Neutrophil (primary cell): ENCODE results near the gene FAAP20.

Experiments used
- H3K27ac ChIP-seq: fragments of 200-600 bp; sonication (generic); 2 replicates; pipeline ENCODE4 v1.5.1; 2016; ENCODE audit warnings: mild to moderate bottlenecking, moderate library complexity
- H3K27me3 ChIP-seq: fragments of 200-600 bp; sonication (generic); 2 replicates; pipeline ENCODE4 v1.6.0; 2016; ENCODE audit warnings: mild to moderate bottlenecking
- H3K36me3 ChIP-seq: fragments of 200-600 bp; sonication (generic); 2 replicates; pipeline ENCODE4 v1.5.1; 2017
- H3K4me1 ChIP-seq, 2 experiments: fragments of 200-600 bp in 1 of 2; sonication (generic) in 1 of 2; 1 replicate in 1 of 2; 2 replicates in 1 of 2; pipeline versions ENCODE4 v1.5.1 to v1.6.1; 2013 to 2016; ENCODE audit warnings: low read depth in 1 of 2, low read length in 1 of 2, mild to moderate bottlenecking in 1 of 2, moderate library complexity in 1 of 2; ENCODE audit not compliant: control insufficient read depth in 1 of 2, insufficient read depth in 1 of 2
- H3K4me3 ChIP-seq, 2 experiments: fragments of 200-600 bp in 1 of 2; sonication (generic) in 1 of 2; 1 replicate in 1 of 2; 2 replicates in 1 of 2; pipeline ENCODE4 v1.5.1; 2013 to 2016; ENCODE audit warnings: low read depth in 1 of 2, low read length in 1 of 2, mild to moderate bottlenecking in 1 of 2, moderate library complexity in 1 of 2
- H3K9me3 ChIP-seq: fragments of 200-600 bp; sonication (generic); 2 replicates; pipeline ENCODE4 v1.5.1; 2016
- TF ChIP-seq, protein P1 (sequence below): fragments of 200-600 bp; sonication (generic); IDR thresholded peaks from 2 replicates; pipeline ENCODE4 v1.5.1; 2016; ENCODE audit warnings: antibody characterized with exemption

Gene FAAP20

DNA sequence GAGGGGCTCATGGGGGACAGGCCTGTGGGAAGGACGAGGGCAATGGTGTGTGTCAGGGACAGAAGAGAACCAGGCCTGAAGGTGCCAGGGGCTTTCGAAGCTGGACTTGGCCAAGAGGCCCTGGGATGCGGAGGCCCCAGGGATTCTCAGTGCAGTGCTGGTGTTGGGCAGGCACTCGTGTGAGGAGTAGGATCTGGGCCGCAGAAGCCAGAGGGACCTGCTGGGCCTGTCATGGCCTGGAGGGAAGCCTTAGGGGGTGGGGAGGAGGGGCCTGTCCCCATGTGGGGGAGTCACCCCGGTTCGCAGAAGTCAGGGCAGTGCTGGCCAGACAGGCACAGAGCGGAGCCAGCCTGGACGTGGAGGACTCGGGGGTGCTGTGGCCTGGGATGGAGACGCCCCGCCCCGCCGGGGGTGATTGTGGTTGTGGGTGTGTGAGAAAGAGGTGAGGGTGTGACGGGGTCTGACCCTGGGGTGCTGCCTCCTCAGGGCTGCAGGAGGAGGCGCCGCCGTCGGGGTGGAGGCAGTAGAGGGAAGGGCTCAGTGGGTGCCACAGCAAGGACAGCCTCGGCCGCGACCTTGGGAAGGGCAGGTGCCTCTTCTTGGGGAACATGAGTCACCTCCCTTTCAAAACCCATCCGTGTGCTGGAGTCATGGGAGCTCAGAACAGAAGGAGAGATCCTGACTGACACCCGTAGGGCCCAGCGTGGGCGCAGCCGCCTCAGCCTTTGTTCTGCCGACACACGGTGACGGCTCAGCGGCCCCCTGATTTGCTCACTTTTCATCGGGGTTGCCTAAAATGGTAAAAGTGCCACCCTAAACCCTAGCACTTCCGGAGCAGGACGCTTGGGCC is 33.9 kb downstream of the FAAP20 start:
- Histone ChIP-seq H3K4me1 (peaks cover 25 to 27% of the 10 kb centered on the region in 2 experiments), H3K27ac (peak overlapping the region; percentile 76), H3K9me3 (no peaks in the 10 kb centered on the region), H3K27me3 (no peaks in the 10 kb centered on the region), H3K36me3 (no peaks in the 10 kb centered on the region), H3K4me3 (no peak overlapping the region)
- TF ChIP-seq, protein P1, sequence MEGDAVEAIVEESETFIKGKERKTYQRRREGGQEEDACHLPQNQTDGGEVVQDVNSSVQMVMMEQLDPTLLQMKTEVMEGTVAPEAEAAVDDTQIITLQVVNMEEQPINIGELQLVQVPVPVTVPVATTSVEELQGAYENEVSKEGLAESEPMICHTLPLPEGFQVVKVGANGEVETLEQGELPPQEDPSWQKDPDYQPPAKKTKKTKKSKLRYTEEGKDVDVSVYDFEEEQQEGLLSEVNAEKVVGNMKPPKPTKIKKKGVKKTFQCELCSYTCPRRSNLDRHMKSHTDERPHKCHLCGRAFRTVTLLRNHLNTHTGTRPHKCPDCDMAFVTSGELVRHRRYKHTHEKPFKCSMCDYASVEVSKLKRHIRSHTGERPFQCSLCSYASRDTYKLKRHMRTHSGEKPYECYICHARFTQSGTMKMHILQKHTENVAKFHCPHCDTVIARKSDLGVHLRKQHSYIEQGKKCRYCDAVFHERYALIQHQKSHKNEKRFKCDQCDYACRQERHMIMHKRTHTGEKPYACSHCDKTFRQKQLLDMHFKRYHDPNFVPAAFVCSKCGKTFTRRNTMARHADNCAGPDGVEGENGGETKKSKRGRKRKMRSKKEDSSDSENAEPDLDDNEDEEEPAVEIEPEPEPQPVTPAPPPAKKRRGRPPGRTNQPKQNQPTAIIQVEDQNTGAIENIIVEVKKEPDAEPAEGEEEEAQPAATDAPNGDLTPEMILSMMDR, result no peak

DNA sequence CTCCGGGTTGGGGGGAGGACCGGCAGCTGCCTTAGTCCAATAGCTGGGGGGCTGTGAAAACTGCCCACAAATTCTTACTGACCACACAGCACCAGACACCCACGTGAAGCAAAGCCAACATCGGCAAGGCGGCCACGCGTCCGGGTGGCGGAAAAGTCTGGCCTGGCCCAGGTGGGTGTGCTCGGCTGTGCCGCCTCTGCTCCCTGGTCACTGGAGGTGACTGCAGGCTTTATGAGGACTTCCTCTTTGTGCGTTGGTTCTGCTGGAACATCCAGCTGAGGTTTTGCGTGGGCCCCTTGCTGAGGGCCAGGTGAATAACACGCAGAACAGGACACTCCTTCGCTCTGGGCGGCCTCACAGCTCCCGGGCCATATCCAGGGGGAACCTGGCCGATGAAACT is 35.4 kb downstream of the FAAP20 start:
- no peak overlapping the region for H3K4me3 ChIP-seq

DNA sequence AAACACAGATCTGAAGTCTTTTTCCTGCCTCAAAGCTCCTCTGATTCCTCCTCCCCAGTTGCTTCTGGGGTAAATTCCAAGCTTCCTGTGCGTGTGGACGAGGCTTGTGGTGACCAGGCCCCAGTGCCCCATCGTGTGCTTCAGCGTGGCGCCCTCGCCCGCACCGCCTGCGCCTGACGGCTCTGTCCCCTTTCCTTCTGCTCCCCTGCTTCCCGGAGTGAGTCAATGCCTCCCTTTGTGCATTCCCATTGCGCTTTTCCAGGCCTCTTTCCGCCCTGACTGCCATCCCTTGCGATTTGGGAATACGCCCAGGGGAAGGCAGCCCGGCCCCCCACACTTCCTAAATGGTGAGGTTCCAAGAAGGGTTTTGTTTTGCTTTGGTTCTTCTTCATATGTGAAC is 36.3 kb downstream of the FAAP20 start:
- H3K4me3 ChIP-seq, result no peak overlapping the region
- no peaks in the 10 kb centered on the region for H3K27me3 ChIP-seq
- no peaks in the 10 kb centered on the region for H3K36me3 ChIP-seq
- H3K4me1 ChIP-seq, result peaks cover 29 to 31% of the 10 kb centered on the region in 2 experiments
- TF ChIP-seq, protein P1, result no peak
- H3K9me3 ChIP-seq, result no peaks in the 10 kb centered on the region
- peak overlapping the region; percentile 76 for H3K27ac ChIP-seq

More for the DNA sequence above, 35.4 kb downstream of the FAAP20 start:
- peaks cover 25 to 30% of the 10 kb centered on the region in 2 experiments for H3K4me1 ChIP-seq
- H3K27ac ChIP-seq, result peak overlapping the region; percentile 76
- H3K27me3 ChIP-seq, result no peaks in the 10 kb centered on the region
- H3K36me3 ChIP-seq, result no peaks in the 10 kb centered on the region
- TF ChIP-seq, protein P1, result peak; percentile 49
- no peaks in the 10 kb centered on the region for H3K9me3 ChIP-seq

DNA sequence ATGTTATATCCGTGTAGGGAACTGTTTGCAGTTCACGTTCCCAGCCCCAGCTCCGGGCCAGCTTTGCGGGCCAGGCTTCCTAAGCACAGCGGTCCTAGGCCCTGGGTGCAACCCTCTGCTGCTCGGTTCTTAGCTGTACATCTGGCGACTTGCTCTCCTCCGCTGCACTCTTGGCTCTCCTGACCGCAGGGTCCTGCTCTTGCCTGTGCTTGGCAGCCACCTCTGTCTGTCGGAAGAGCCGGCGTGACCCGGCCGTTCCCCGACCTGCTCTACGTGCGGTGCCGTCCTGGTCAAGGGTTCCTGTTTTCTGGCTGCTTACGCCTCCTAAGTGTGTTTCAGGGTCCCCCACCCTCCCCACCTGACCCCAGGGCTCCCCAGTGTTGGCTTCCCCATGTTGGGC is 36.7 kb downstream of the FAAP20 start:
- H3K36me3 ChIP-seq, result no peaks in the 10 kb centered on the region
- TF ChIP-seq, protein P1, result no peak
- H3K4me3 ChIP-seq, result no peak overlapping the region
- peak overlapping the region; percentile 76 for H3K27ac ChIP-seq
- no peaks in the 10 kb centered on the region for H3K9me3 ChIP-seq
- H3K4me1 ChIP-seq, result peaks cover 30 to 31% of the 10 kb centered on the region in 2 experiments
- no peaks in the 10 kb centered on the region for H3K27me3 ChIP-seq

DNA sequence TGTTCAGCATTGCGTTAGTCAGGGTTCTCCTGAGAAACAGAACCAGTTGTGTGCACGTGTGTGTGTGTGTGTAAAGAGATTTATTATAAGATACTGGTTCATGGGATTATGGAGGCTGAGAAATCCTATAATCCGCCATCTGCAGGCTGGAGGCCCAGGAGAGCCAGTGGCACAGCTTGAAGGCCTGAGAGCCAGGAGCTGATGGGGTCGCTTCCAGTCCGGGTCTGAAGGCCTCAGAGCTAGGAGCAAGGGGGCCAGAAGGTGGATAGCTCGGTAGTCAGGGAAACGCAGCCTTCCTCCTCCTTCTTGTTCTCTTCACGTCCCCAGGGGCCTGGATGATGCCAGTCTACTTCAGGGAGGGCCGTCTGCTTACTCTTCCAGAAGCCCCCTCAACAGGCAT is 37.7 kb downstream of the FAAP20 start:
- TF ChIP-seq, protein P1, result no peak
- Histone ChIP-seq H3K27ac (no peak overlapping the region), H3K27me3 (no peaks in the 10 kb centered on the region), H3K4me3 (no peak overlapping the region), H3K36me3 (no peaks in the 10 kb centered on the region), H3K4me1 (peaks cover 35 to 36% of the 10 kb centered on the region in 2 experiments), H3K9me3 (no peaks in the 10 kb centered on the region)
